Esophagus squamous epithelium (tissue), 5 donors: Measurements from ENCODE around the gene B4GALNT4. TPM values are rescaled to one million over a fixed set of nuclear protein-coding genes. Genes with fewer than 3 reads are reported as not detected.

Experiments
- DNase-seq: peaks from one replicate; lab custom pipeline; 2025; lab: John Stamatoyannopoulos, UW
- H3K27ac ChIP-seq, 4 donors: fragments of 200-600 bp; sonication (generic); one replicate each; pipeline ENCODE4 v1.5.1; 2016 to 2019; ENCODE audit warnings: mild to moderate bottlenecking in 1 of 4
- H3K27me3 ChIP-seq, 4 donors: fragments of 200-600 bp; sonication (generic); 1 replicate in 3 of 4; 2 replicates in 1 of 4; pipeline versions ENCODE4 v1.5.1 to v1.6.0; 2017 to 2021; ENCODE audit warnings: antibody characterized with exemption in 1 of 4
- H3K36me3 ChIP-seq, 3 donors: fragments of 200-600 bp; sonication (generic); one replicate each; pipeline ENCODE4 v1.5.1; 2016 to 2019
- H3K4me1 ChIP-seq, 3 donors: fragments of 200-600 bp; sonication (generic); one replicate each; pipeline ENCODE4 v1.5.1; 2017 to 2019
- H3K4me3 ChIP-seq, 4 donors: fragments of 200-600 bp; sonication (generic); 1 replicate in 3 of 4; 2 replicates in 1 of 4; pipeline ENCODE4 v1.5.1; 2016 to 2019; ENCODE audit warnings: mild to moderate bottlenecking in 2 of 4, moderate library complexity in 1 of 4
- H3K9me3 ChIP-seq, 3 donors: fragments of 200-600 bp; sonication (generic); one replicate each; pipeline ENCODE4 v1.5.1; 2016 to 2019
- POLR2A ChIP-seq, 4 donors: fragments of 450-650 bp; IDR thresholded peaks; one replicate each; pipeline ENCODE4 v1.6.1; 2017; ENCODE audit warnings: antibody characterized with exemption in 4 of 4, mild to moderate bottlenecking in 4 of 4, moderate library complexity in 3 of 4
- WGBS, 2 donors: methylation state at CpG; one replicate each; pipeline ENCODE4 v1.1.5; 2018; 5-methylcytosine and 5-hydroxymethylcytosine counted together
- intact Hi-C: fragments of 100-400 bp; cut with DNase I; formaldehyde crosslinking; loops from one replicate; pipeline ENCODE4 v1.15.0; 2022
- total RNA-seq, 4 donors: library from RNA; depleted of rRNA; stranded (reverse); fragments of >200 nt; gene quantifications; one replicate each; pipeline ENCODE4 v1.1.0, GENCODE V29; 2016
- TF ChIP-seq, protein P1 (sequence below), 6 experiments: fragments of 450-650 bp in 4 of 6; fragments of 200-600 bp in 2 of 6; sonication (generic) in 2 of 6; IDR thresholded peaks; one replicate each; pipeline ENCODE4 v1.5.1; 2016 to 2019; ENCODE audit warnings: antibody characterized with exemption in 6 of 6, mild to moderate bottlenecking in 4 of 6, moderate library complexity in 4 of 6
- donor health status: DM: yes; HTN: yes; CAD: no.

B4GALNT4 gene
- total RNA-seq, 4 donors from 2014 or later = 0.97 to 7.9 (median 3.3) TPM

DNA sequence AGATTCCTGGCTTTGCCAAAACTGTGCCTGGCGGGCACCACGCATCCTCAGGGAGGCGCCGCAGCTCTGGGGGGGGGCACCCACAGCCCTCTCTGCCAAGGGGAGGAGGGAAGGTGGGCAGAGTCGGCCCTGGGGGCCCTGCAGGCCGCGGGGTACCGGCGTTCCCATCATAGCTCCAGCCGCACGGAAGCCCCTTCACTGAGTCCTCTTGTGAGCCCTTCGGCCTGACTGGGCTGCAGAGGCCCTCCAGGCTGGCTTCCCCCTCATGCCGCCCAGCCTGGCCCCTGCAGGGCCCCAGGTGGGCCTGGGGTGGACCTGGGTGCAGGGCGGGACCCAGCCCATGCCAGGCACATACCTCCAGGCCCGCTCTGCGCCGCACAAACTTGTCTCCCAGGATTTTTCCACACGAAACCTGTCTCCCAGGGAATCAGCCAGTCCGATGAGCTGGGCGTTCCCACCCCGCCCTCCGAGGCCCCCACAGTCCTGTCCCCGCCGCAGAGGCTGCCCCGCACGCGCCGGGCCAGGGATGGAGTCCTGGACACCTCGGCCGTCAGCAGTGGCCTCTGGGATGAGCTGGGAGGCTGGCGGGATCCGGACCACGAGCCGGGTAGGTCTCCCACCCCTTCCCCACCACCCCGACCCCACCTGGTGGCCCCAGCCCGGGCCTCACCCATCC is 22.9 kb downstream of the B4GALNT4 start:
- Histone ChIP-seq H3K9me3 (no peaks in the 10 kb centered on the region), H3K27me3 (peaks cover 0 to 22% (median 0%) of the 10 kb centered on the region in 4 donors), H3K27ac (peak overlapping the region; percentile 87 to 97 (median 95)), H3K4me1 (peaks cover 8 to 42% (median 19%) of the 10 kb centered on the region in 3 donors), H3K36me3 (peaks cover 0 to 9% (median 0%) of the 10 kb centered on the region in 3 donors), H3K4me3 (peak overlapping the region; percentile 65 to 74 (median 68))
- intact Hi-C loops = no loop called here
- TF ChIP-seq, protein P1, sequence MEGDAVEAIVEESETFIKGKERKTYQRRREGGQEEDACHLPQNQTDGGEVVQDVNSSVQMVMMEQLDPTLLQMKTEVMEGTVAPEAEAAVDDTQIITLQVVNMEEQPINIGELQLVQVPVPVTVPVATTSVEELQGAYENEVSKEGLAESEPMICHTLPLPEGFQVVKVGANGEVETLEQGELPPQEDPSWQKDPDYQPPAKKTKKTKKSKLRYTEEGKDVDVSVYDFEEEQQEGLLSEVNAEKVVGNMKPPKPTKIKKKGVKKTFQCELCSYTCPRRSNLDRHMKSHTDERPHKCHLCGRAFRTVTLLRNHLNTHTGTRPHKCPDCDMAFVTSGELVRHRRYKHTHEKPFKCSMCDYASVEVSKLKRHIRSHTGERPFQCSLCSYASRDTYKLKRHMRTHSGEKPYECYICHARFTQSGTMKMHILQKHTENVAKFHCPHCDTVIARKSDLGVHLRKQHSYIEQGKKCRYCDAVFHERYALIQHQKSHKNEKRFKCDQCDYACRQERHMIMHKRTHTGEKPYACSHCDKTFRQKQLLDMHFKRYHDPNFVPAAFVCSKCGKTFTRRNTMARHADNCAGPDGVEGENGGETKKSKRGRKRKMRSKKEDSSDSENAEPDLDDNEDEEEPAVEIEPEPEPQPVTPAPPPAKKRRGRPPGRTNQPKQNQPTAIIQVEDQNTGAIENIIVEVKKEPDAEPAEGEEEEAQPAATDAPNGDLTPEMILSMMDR (IDR thresholded peaks at IDR 0.05) = no peak
- TF ChIP-seq POLR2A (IDR thresholded peaks at IDR 0.05) = peak in 1 of 4 donors; percentile 40
- 41% methylated on average over 6 of the region's 36 CpGs; no CpG with 5 or more reads in 1 of the 2 donors for WGBS, 2 donors
- DNase-seq = no peak

DNA sequence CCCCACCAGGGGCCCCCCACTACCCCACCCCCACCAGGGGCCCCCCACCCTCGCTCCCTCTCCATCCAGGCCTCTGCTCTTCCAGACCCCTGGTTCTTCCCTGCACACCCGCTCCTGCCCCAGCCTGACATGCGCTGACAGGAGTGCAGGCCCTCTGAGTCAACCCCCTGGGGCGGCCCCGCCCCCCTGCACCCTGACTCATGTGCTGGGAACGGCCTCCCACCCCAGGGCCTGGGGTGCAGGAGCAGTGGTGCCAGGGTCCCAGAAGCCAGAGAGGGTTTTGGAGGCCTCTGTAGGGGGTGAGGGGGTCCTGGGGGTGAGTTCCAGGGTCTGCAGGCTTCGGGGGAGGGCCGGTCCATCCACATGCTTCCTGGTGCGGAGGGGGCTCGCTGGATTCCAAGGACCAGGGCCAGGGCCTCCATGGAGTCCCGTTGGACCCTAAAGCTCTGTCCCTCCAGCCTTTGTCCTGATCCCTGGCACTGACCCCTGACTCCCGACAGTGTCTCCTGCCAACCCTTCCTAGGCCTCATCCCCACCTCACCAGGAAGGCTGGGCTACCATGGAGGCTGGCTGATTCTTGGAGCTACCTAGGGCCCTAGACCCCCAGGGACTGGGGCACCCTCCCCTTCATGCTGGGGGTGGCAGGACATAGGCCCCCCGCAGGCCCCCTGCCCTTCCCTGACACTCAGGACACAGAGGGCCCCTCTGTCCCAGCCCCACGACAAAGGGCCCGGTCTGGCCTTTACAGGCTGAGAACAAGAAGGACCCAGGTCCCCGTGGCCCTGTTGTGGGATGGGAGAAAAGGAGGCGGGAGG is 24.1 kb downstream of the B4GALNT4 start:
- intact Hi-C loops = no loop called here
- WGBS, 2 donors = 0 to 19% methylated on average over 1 to 3 of the region's 17 CpGs
- Histone ChIP-seq H3K4me3 (peak overlapping the region; percentile 65 to 74 (median 68)), H3K36me3 (peaks cover 0 to 15% (median 0%) of the 10 kb centered on the region in 3 donors), H3K9me3 (no peaks in the 10 kb centered on the region), H3K4me1 (peaks cover 8 to 46% (median 19%) of the 10 kb centered on the region in 3 donors), H3K27me3 (peaks cover 0 to 22% (median 0%) of the 10 kb centered on the region in 4 donors), H3K27ac (peak overlapping the region; percentile 87 to 97 (median 95))
- TF ChIP-seq, protein P1 (IDR thresholded peaks at IDR 0.05) = no peak
- peak in 2 of 4 donors; percentile 31 to 64 for TF ChIP-seq POLR2A (IDR thresholded peaks at IDR 0.05)
- no peak for DNase-seq

DNA sequence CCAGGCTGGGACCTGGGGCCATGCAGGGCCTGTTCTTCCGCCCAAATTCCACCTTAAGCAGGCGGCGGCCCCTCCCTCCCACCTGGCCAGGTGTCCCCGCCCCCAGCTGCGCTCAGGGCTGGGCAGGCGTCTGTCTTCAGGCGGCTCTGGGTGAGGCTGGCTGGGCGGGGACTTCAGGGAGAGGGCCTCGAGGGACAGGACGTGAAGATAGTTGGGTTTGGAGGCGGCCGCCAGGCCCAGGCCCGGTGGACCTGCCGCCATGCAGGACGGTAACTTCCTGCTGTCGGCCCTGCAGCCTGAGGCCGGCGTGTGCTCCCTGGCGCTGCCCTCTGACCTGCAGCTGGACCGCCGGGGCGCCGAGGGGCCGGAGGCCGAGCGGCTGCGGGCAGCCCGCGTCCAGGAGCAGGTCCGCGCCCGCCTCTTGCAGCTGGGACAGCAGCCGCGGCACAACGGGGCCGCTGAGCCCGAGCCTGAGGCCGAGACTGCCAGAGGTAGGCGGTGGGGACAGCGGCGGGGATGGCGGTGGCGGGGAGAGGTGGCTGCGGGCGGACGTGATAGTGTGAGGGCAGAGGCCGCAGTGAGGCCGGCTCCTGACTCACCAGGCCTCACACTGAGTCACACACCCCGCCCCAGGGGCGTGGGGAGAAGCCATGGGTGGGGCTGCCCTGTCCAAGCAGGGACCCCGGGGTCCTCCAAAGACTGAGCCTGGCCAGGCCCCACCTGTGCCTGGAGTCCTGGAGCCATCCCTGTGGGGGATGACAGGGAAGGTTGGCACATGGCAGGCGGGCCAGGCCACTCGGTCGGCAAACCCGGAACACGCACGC is 24.9 kb downstream of the B4GALNT4 start, which contains the start of gene PKP3:
TSS of gene PKP3 (plus strand) at position 176 of the 824 bp plus-strand sequence. CDS start at position 260, 84 bp downstream.
- intact Hi-C loops = no loop called here
- no peak for DNase-seq
- peak within 1 kb of the TSS; percentile 87 to 97 (median 95) for H3K27ac ChIP-seq
- no peaks in the 10 kb centered on the region for H3K9me3 ChIP-seq
- peaks cover 8 to 46% (median 19%) of the 10 kb centered on the region in 3 donors for H3K4me1 ChIP-seq
- WGBS, 2 donors = 56% methylated on average over 10 of the region's 57 CpGs; no CpG with 5 or more reads in 1 of the 2 donors
- H3K4me3 ChIP-seq = peak within 1 kb of the TSS; percentile 65 to 74 (median 68)
- TF ChIP-seq POLR2A (IDR thresholded peaks at IDR 0.05) = peak in 3 of 4 donors; percentile 16 to 77 (median 70)
- TF ChIP-seq, protein P1 (IDR thresholded peaks at IDR 0.05) = peak in 1 of 6 experiments; percentile 4
- peaks cover 0 to 28% (median 0%) of the 10 kb centered on the region in 4 donors for H3K27me3 ChIP-seq
- H3K36me3 ChIP-seq = peaks cover 0 to 21% (median 0%) of the 10 kb centered on the region in 3 donors

DNA sequence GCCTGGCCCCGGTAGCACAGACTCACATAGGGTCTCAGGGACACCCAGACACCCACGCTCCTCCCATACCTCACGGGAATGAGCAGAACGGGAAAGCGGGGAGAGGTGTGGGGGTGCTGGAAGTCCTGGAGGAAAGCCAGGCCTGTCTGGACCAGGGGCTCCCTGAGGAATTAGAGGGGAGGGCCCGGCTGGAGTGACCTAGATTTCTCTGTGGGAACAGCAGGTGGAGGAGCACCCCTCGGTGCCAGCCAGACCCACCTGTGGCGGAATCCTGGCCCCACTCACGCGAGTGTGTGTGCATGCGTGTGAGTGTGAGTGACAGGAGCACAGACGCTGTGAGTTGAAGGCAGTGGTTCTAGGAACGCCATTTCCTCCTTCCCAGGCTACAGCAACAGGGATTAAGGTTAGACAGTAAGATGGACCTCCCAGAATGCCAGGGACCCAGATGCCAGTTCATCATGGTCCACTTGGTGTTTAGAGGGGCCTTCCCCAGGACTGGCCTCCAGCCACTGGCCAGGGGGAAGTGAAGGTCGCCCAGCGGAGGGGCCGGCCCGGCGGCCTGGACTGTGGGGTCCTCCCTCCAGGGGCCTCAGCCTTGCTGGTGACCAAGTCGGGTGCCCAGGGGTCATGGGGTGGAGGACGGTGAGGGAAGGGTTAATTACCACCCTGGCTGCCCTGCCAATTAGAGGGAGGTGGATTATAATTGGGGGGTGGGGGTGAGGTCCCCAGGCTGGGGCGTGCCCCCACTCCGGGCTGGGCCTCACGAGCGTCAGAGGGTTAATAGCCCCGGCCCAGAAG is 25.8 kb downstream of the B4GALNT4 start:
- intact Hi-C loops = no loop called here
- WGBS, 2 donors = 30 to 42% methylated on average over 4 to 18 of the region's 25 CpGs
- H3K27ac ChIP-seq = peak overlapping the region; percentile 87 to 97 (median 95)
- H3K27me3 ChIP-seq = peaks cover 0 to 33% (median 2%) of the 10 kb centered on the region in 4 donors
- TF ChIP-seq, protein P1 (IDR thresholded peaks at IDR 0.05) = no peak
- no peak for TF ChIP-seq POLR2A (IDR thresholded peaks at IDR 0.05)
- H3K4me1 ChIP-seq = peaks cover 8 to 47% (median 19%) of the 10 kb centered on the region in 3 donors
- peak overlapping the region; percentile 65 to 74 (median 68) for H3K4me3 ChIP-seq
- DNase-seq = no peak
- H3K36me3 ChIP-seq = peaks cover 0 to 28% (median 0%) of the 10 kb centered on the region in 3 donors
- no peaks in the 10 kb centered on the region for H3K9me3 ChIP-seq
